Motor neuron (in vitro differentiated cells): ENCODE results near the gene PTPRB. TPM values are rescaled to one million over a fixed set of nuclear protein-coding genes. Genes with fewer than 3 reads are reported as not detected.
A peak's percentile ranks its signal among the peaks of the same experiment; 100 is the strongest.

Experiments
- ATAC-seq, 8 experiments: fragments of 200-7000 bp; cut with Tn5 transposase; replicated peaks in 6 of 8; 2 replicates each; pipeline ENCODE4 v1.8.0; 2021; ENCODE audit warnings: mild to moderate bottlenecking in 8 of 8, moderate library complexity in 8 of 8
- H3K27ac ChIP-seq, 2 donors: fragments of 250-450 bp; sonication (Bioruptor Pico); 2 replicates each; pipeline ENCODE4 v1.9.0; 2021; ENCODE audit warnings: antibody characterized with exemption in 2 of 2, mild to moderate bottlenecking in 2 of 2, moderate library complexity in 1 of 2
- H3K4me1 ChIP-seq, 2 donors: fragments of 250-450 bp; sonication (Bioruptor Pico); replicated peaks in 1 of 2; 2 replicates each; pipeline ENCODE4 v1.6.1; 2021; ENCODE audit warnings: antibody characterized with exemption in 2 of 2, mild to moderate bottlenecking in 2 of 2, moderate library complexity in 1 of 2
- H3K4me3 ChIP-seq, 5 donors: fragments of 250-450 bp; sonication (Bioruptor Pico); 2 replicates each; pipeline ENCODE4 v1.9.0; 2021; ENCODE audit warnings: antibody characterized with exemption in 5 of 5, mild to moderate bottlenecking in 5 of 5, moderate library complexity in 4 of 5
- WGBS, 10 experiments: fragments of 450-650 bp; shearing (Covaris generic); methylation state at CpG; one replicate each; pipeline ENCODE4 v1.0.0; 2022; 5-methylcytosine and 5-hydroxymethylcytosine counted together
- in situ Hi-C, 9 experiments: fragments of 400-800 bp; cut with MboI; loops; one replicate each; pipeline ENCODE4 v1.15.0; 2021; ENCODE audit warnings: low sequenced_read_pairs in 9 of 9, low pct_unique_long_range_greater_than_20kb in 2 of 9; ENCODE audit not compliant: unreplicated experiment in 9 of 9
- total RNA-seq, 8 experiments: library from RNA; unstranded; fragments of 300-600 nt; gene quantifications; 2 replicates each; pipeline versions ENCODE4 v1.2.3 to v1.2.4, GENCODE V29; 2022

The PTPRB gene
- total RNA-seq, 8 experiments from 2014 or later = 0.03 to 1.0 (median 0.43) TPM; not detected in 1

- 80 to 100% (median 94%) methylated on average over 1 to 5 of the region's 5 CpGs; no CpG with 5 or more reads in 1 of the 10 experiments for WGBS, 10 experiments
- ATAC-seq = no peak
Measured at GRCh38 chr12:70660002-70660604, 22.9 kb upstream of the PTPRB start.

GRCh38 chr12:70659077-70659606, 21.9 kb upstream of the PTPRB start:
- no peak overlapping the region for H3K27ac ChIP-seq
- WGBS, 10 experiments = 85 to 100% (median 95%) methylated on average over 2 to 6 of the region's 6 CpGs; no CpG with 5 or more reads in 3 of the 10 experiments
- no peak overlapping the region for H3K4me3 ChIP-seq
- in situ Hi-C loops = no loop called here
- ATAC-seq = no peak
- peaks cover 0 to 1% of the 10 kb centered on the region in 2 donors for H3K4me1 ChIP-seq

More at GRCh38 chr12:70660002-70660604, 22.9 kb upstream of the PTPRB start:
- Histone ChIP-seq H3K4me1 (peaks cover 5 to 7% of the 10 kb centered on the region in 2 donors), H3K4me3 (no peak overlapping the region), H3K27ac (no peak overlapping the region)
- in situ Hi-C loops = no loop called here

GRCh38 chr12:70657616-70658286, 20.5 kb upstream of the PTPRB start:
- 50 to 85% (median 74%) methylated on average over 1 to 4 of the region's 4 CpGs for WGBS, 10 experiments
- in situ Hi-C loops = no loop called here
- no peak for ATAC-seq
- H3K27ac ChIP-seq = no peak overlapping the region
- no peaks in the 10 kb centered on the region for H3K4me1 ChIP-seq
- H3K4me3 ChIP-seq = no peak overlapping the region

GRCh38 chr12:70652451-70652850, 15.2 kb upstream of the PTPRB start:
- no peak overlapping the region for H3K4me3 ChIP-seq
- no peaks in the 10 kb centered on the region for H3K4me1 ChIP-seq
- ATAC-seq = no peak
- in situ Hi-C loops = no loop called here
- WGBS, 10 experiments = 80 to 100% (median 88%) methylated on average over 1 of the region's 1 CpG; no CpG with 5 or more reads in 3 of the 10 experiments
- no peak overlapping the region for H3K27ac ChIP-seq

GRCh38 chr12:70648831-70649230, 11.6 kb upstream of the PTPRB start:
- H3K4me1 ChIP-seq = peaks cover 6 to 7% of the 10 kb centered on the region in 2 donors
- 0 to 89% (median 81%) methylated on average over 1 to 2 of the region's 2 CpGs for WGBS, 10 experiments

GRCh38 chr12:70648191-70648590, 11.0 kb upstream of the PTPRB start:
- ATAC-seq = no peak
- H3K4me3 ChIP-seq = no peak overlapping the region
- H3K27ac ChIP-seq = no peak overlapping the region
- H3K4me1 ChIP-seq = peaks cover 6 to 7% of the 10 kb centered on the region in 2 donors
- in situ Hi-C loops = no loop called here
- WGBS, 10 experiments = 75 to 100% (median 100%) methylated on average over 1 to 2 of the region's 2 CpGs; no CpG with 5 or more reads in 3 of the 10 experiments

More at GRCh38 chr12:70648831-70649230, 11.6 kb upstream of the PTPRB start:
- no peak overlapping the region for H3K27ac ChIP-seq
- in situ Hi-C loops = no loop called here
- no peak overlapping the region for H3K4me3 ChIP-seq
- ATAC-seq = peak in 2 of 8 experiments; percentile 17 to 19

GRCh38 chr12:70646850-70647249, 9.6 kb upstream of the PTPRB start:
- Histone ChIP-seq H3K4me3 (no peak overlapping the region), H3K27ac (no peak overlapping the region), H3K4me1 (peaks cover 6 to 7% of the 10 kb centered on the region in 2 donors)
- in situ Hi-C loops = no loop called here
- no peak for ATAC-seq
- 0 to 100% (median 64%) methylated on average over 1 of the region's 1 CpG; no CpG with 5 or more reads in 1 of the 10 experiments for WGBS, 10 experiments

GRCh38 chr12:70645494-70646317, 8.5 kb upstream of the PTPRB start:
- 0 to 49% (median 18%) methylated on average over 1 to 9 of the region's 10 CpGs; no CpG with 5 or more reads in 2 of the 10 experiments for WGBS, 10 experiments
- peaks cover 6 to 7% of the 10 kb centered on the region in 2 donors for H3K4me1 ChIP-seq
- in situ Hi-C loops = no loop called here
- peak; percentile 48 to 98 (median 79) for ATAC-seq
- no peak overlapping the region for H3K4me3 ChIP-seq
- H3K27ac ChIP-seq = no peak overlapping the region

- no peak overlapping the region for H3K27ac ChIP-seq
- no peak overlapping the region for H3K4me3 ChIP-seq
- ATAC-seq = no peak
- H3K4me1 ChIP-seq = peaks cover 6 to 7% of the 10 kb centered on the region in 2 donors
- in situ Hi-C loops = no loop called here
- WGBS, 10 experiments = 36 to 100% (median 86%) methylated on average over 1 to 2 of the region's 2 CpGs; no CpG with 5 or more reads in 3 of the 10 experiments
Measured at GRCh38 chr12:70644861-70645260, 7.6 kb upstream of the PTPRB start.

- in situ Hi-C loops = no loop called here
- ATAC-seq = no peak
- 39 to 100% (median 79%) methylated on average over 1 to 3 of the region's 3 CpGs for WGBS, 10 experiments
- Histone ChIP-seq H3K4me1 (peaks cover 6 to 7% of the 10 kb centered on the region in 2 donors), H3K27ac (no peak overlapping the region), H3K4me3 (no peak overlapping the region)
Measured at GRCh38 chr12:70643939-70644338, 6.7 kb upstream of the PTPRB start.

GRCh38 chr12:70641691-70642090, 4.5 kb upstream of the PTPRB start:
- Histone ChIP-seq H3K4me1 (peaks cover 6 to 7% of the 10 kb centered on the region in 2 donors), H3K4me3 (no peak overlapping the region), H3K27ac (no peak overlapping the region)
- 20 to 100% (median 71%) methylated on average over 1 to 2 of the region's 2 CpGs; no CpG with 5 or more reads in 2 of the 10 experiments for WGBS, 10 experiments
- in situ Hi-C loops = no loop called here
- no peak for ATAC-seq

GRCh38 chr12:70640901-70641300, 3.7 kb upstream of the PTPRB start:
- no peak overlapping the region for H3K27ac ChIP-seq
- H3K4me3 ChIP-seq = no peak overlapping the region
- peaks cover 4 to 5% of the 10 kb centered on the region in 2 donors for H3K4me1 ChIP-seq
- 50 to 100% (median 71%) methylated on average over 1 of the region's 1 CpG; no CpG with 5 or more reads in 7 of the 10 experiments for WGBS, 10 experiments
- in situ Hi-C loops = no loop called here
- ATAC-seq = no peak

GRCh38 chr12:70639535-70639934, 2.3 kb upstream of the PTPRB start:
- no peaks in the 10 kb centered on the region for H3K4me1 ChIP-seq

More at GRCh38 chr12:70639535-70639934, 2.3 kb upstream of the PTPRB start:
- in situ Hi-C loops = no loop called here
- 71 to 100% (median 90%) methylated on average over 1 to 2 of the region's 2 CpGs; no CpG with 5 or more reads in 2 of the 10 experiments for WGBS, 10 experiments
- ATAC-seq = no peak
- Histone ChIP-seq H3K4me3 (no peak overlapping the region), H3K27ac (no peak overlapping the region)
